Measurements from ENCODE around the gene MICAL1.

GRCh38 chr6:109460161-109460829, 4.7 kb upstream of the MICAL1 start:
- TF ChIP-seq CTCF (IDR thresholded peaks at IDR 0.05; ENCODE audit: low read depth, low read length) = no peak
- TF ChIP-seq POLR2A (IDR thresholded peaks at IDR 0.05; ENCODE audit: extremely low read depth, insufficient read length) = no peak
- no peak for TF ChIP-seq MYC (IDR thresholded peaks at IDR 0.05; ENCODE audit: low read depth, low read length)
- TF ChIP-seq MAX (IDR thresholded peaks at IDR 0.05; ENCODE audit: low read depth, low read length) = no peak
